Measurements from ENCODE around the gene C10orf90. TPM values are rescaled to one million over a fixed set of nuclear protein-coding genes. Genes with fewer than 3 reads are reported as not detected.

The C10orf90 gene
- total RNA-seq, 1 donor from 2014 or later = 0.72 TPM

- no peak for DNase-seq (ENCODE audit: low read depth)
These were observed 204.7 kb downstream of the C10orf90 start for GRCh38 chr10:126465771-126466170.

- no peak for DNase-seq (ENCODE audit: low read depth)
These were observed 207.2 kb downstream of the C10orf90 start for GRCh38 chr10:126463286-126463685.

- DNase-seq (ENCODE audit: low read depth) = no peak
These were observed 209.1 kb downstream of the C10orf90 start for GRCh38 chr10:126461289-126461940.

GRCh38 chr10:126459878-126460481 lies 210.5 kb downstream of the C10orf90 start:
- peak; percentile 3 for DNase-seq (ENCODE audit: low read depth)

GRCh38 chr10:126459032-126459831 lies 211.3 kb downstream of the C10orf90 start:
- peak; percentile 57 for DNase-seq (ENCODE audit: low read depth)

- no peak for DNase-seq (ENCODE audit: low read depth)
These were observed 212.0 kb downstream of the C10orf90 start for GRCh38 chr10:126458466-126458865.

GRCh38 chr10:126456632-126457031 lies 213.9 kb downstream of the C10orf90 start:
- DNase-seq (ENCODE audit: low read depth) = no peak

GRCh38 chr10:126455766-126456405 lies 214.6 kb downstream of the C10orf90 start:
- no peak for DNase-seq (ENCODE audit: low read depth)

- DNase-seq (ENCODE audit: low read depth) = no peak
These were observed 215.3 kb downstream of the C10orf90 start for GRCh38 chr10:126455036-126455765.

- no peak for DNase-seq (ENCODE audit: low read depth)
These were observed 216.3 kb downstream of the C10orf90 start for GRCh38 chr10:126454045-126454751.

GRCh38 chr10:126452245-126452644 lies 218.2 kb downstream of the C10orf90 start:
- no peak for DNase-seq (ENCODE audit: low read depth)

GRCh38 chr10:126448091-126448490 lies 222.4 kb downstream of the C10orf90 start:
- no peak for DNase-seq (ENCODE audit: low read depth)

- DNase-seq (ENCODE audit: low read depth) = no peak
These were observed 230.6 kb downstream of the C10orf90 start for GRCh38 chr10:126439942-126440341.

- DNase-seq (ENCODE audit: low read depth) = no peak
These were observed 232.1 kb downstream of the C10orf90 start for GRCh38 chr10:126438407-126438783.

- DNase-seq (ENCODE audit: low read depth) = no peak
These were observed 232.7 kb downstream of the C10orf90 start for GRCh38 chr10:126437635-126438406.

- no peak for DNase-seq (ENCODE audit: low read depth)
These were observed 236.3 kb downstream of the C10orf90 start for GRCh38 chr10:126434235-126434634.

GRCh38 chr10:126433351-126433750 lies 237.1 kb downstream of the C10orf90 start:
- DNase-seq (ENCODE audit: low read depth) = peak; percentile 20

GRCh38 chr10:126432507-126432906 lies 238.0 kb downstream of the C10orf90 start:
- peak; percentile 6 for DNase-seq (ENCODE audit: low read depth)

GRCh38 chr10:126431816-126432215 lies 238.7 kb downstream of the C10orf90 start:
- DNase-seq (ENCODE audit: low read depth) = no peak

GRCh38 chr10:126430512-126430911 lies 240.0 kb downstream of the C10orf90 start:
- DNase-seq (ENCODE audit: low read depth) = no peak

Data from myocyte (in vitro differentiated cells).